Testis (tissue), 3 donors: ENCODE results near the gene E2F1. TPM values are rescaled to one million over a fixed set of nuclear protein-coding genes. Genes with fewer than 3 reads are reported as not detected.
A peak's percentile ranks its signal among the peaks of the same experiment; 100 is the strongest.

Experiments used
- DNase-seq: peaks from one replicate; pipeline ENCODE4 v3.0.0-alpha.2; 2019
- H3K27ac ChIP-seq, 2 donors: fragments of 200-600 bp; sonication (generic); one replicate each; pipeline ENCODE4 v1.5.1; 2019
- H3K27me3 ChIP-seq: fragments of 200-600 bp; sonication (generic); one replicate; pipeline ENCODE4 v1.5.1; 2019
- H3K36me3 ChIP-seq: fragments of 200-600 bp; sonication (generic); one replicate; pipeline ENCODE4 v1.5.1; 2017; ENCODE audit warnings: low read depth; ENCODE audit errors: missing control alignments
- H3K4me1 ChIP-seq: fragments of 200-600 bp; sonication (generic); one replicate; pipeline ENCODE4 v1.5.1; 2019
- H3K4me3 ChIP-seq, 2 donors: fragments of 200-600 bp; sonication (generic); one replicate each; pipeline ENCODE4 v1.5.1; 2017 to 2019
- H3K9me3 ChIP-seq: fragments of 200-600 bp; sonication (generic); one replicate; pipeline ENCODE4 v1.5.1; 2017
- CTCF ChIP-seq, 3 experiments: fragments of 450-650 bp in 2 of 3; fragments of 200-600 bp in 1 of 3; sonication (generic) in 1 of 3; IDR thresholded peaks; one replicate each; pipeline ENCODE4 v1.5.1; 2016 to 2019; ENCODE audit warnings: antibody characterized with exemption in 3 of 3, mild to moderate bottlenecking in 2 of 3, moderate library complexity in 1 of 3
- POLR2A ChIP-seq: fragments of 450-650 bp; IDR thresholded peaks from one replicate; pipeline ENCODE4 v1.6.1; 2017; ENCODE audit warnings: antibody characterized with exemption, mild to moderate bottlenecking, moderate library complexity
- WGBS, 2 donors: methylation state at CpG; one replicate each; pipeline ENCODE4 v1.1.5; 2018; 5-methylcytosine and 5-hydroxymethylcytosine counted together
- intact Hi-C: fragments of 100-400 bp; cut with DNase I; formaldehyde crosslinking; loops from one replicate; pipeline ENCODE4 v1.15.1; 2023; ENCODE audit warnings: low total_unique reads
- polyA plus RNA-seq: library from polyadenylated mRNA; stranded (reverse); fragments of 350-450 nt; fragmentation: Illumina TruSeq; extraction: RNeasy Lipid Tissue Mini Kit (QIAGEN cat#74804); gene quantifications from one replicate; pipeline ENCODE4 v1.2.3, GENCODE V29; 2014; ENCODE audit warnings: low read depth, low replicate concordance; ENCODE audit not compliant: insufficient read depth
- total RNA-seq, 2 donors: library from RNA; depleted of rRNA; stranded (reverse); fragments of >200 nt; gene quantifications; one replicate each; pipeline ENCODE4 v1.2.3, GENCODE V29; 2016

Gene E2F1
- total and polyA plus RNA-seq, 3 donors from 2014 or later: 16.9 to 22.8 (median 19.9) TPM

GRCh38 chr20:33687370-33687915 is 1.3 kb upstream of the E2F1 start:
- Histone ChIP-seq H3K9me3 (no peaks in the 10 kb centered on the region), H3K36me3 (no peaks in the 10 kb centered on the region), H3K4me1 (peaks cover 7% of the 10 kb centered on the region), H3K4me3 (no peak overlapping the region), H3K27ac (no peak overlapping the region), H3K27me3 (no peaks in the 10 kb centered on the region)
- DNase-seq: no peak
- intact Hi-C loops: no loop called here
- TF ChIP-seq CTCF (IDR thresholded peaks at IDR 0.05): no peak
- no peak for TF ChIP-seq POLR2A
- WGBS, 2 donors: 66 to 68% methylated on average over 7 to 8 of the region's 8 CpGs

- intact Hi-C loops: no loop called here
- WGBS, 2 donors: 52 to 71% methylated on average over 11 to 14 of the region's 14 CpGs
- H3K4me3 ChIP-seq: peak overlapping the region; percentile 47 to 57
- DNase-seq: no peak
- H3K27me3 ChIP-seq: no peaks in the 10 kb centered on the region
- H3K4me1 ChIP-seq: peaks cover 7% of the 10 kb centered on the region
- H3K9me3 ChIP-seq: no peaks in the 10 kb centered on the region
- H3K27ac ChIP-seq: no peak overlapping the region
- TF ChIP-seq POLR2A (no peak), CTCF (IDR thresholded peaks at IDR 0.05) (no peak)
- H3K36me3 ChIP-seq: no peaks in the 10 kb centered on the region
These were observed 790 bp upstream of the E2F1 start for GRCh38 chr20:33686984-33687366.

- intact Hi-C loops: no loop called here
- Histone ChIP-seq H3K27ac (no peak overlapping the region), H3K27me3 (no peaks in the 10 kb centered on the region), H3K9me3 (no peaks in the 10 kb centered on the region), H3K4me3 (peak overlapping the region; percentile 44 to 57), H3K36me3 (no peaks in the 10 kb centered on the region), H3K4me1 (peaks cover 7% of the 10 kb centered on the region)
- DNase-seq: no peak
- TF ChIP-seq CTCF (IDR thresholded peaks at IDR 0.05) (no peak), POLR2A (no peak)
- WGBS, 2 donors: 2 to 4% methylated on average over 6 to 27 of the region's 53 CpGs
These were observed 671 bp downstream of the E2F1 start for GRCh38 chr20:33685328-33686099.

- 37 to 52% methylated on average over 7 to 10 of the region's 10 CpGs for WGBS, 2 donors
- no peak overlapping the region for H3K4me3 ChIP-seq
- H3K36me3 ChIP-seq: no peaks in the 10 kb centered on the region
- no peak for TF ChIP-seq POLR2A
- TF ChIP-seq CTCF (IDR thresholded peaks at IDR 0.05): no peak
- intact Hi-C loops: no loop called here
- H3K4me1 ChIP-seq: peaks cover 7% of the 10 kb centered on the region
- H3K27ac ChIP-seq: no peak overlapping the region
- H3K9me3 ChIP-seq: no peaks in the 10 kb centered on the region
- DNase-seq: no peak
- no peaks in the 10 kb centered on the region for H3K27me3 ChIP-seq
These were observed 1.5 kb downstream of the E2F1 start for GRCh38 chr20:33684533-33685327.
